ENCODE results near the gene MAPK8. TPM values are rescaled to one million over a fixed set of nuclear protein-coding genes. Genes with fewer than 3 reads are reported as not detected.
A peak's percentile ranks its signal among the peaks of the same experiment; 100 is the strongest.

The MAPK8 gene
- total and polyA plus RNA-seq, 2 of the 4 experiments (the other 2 are of a cell fraction) = 41.5 to 54.7 TPM

DNA sequence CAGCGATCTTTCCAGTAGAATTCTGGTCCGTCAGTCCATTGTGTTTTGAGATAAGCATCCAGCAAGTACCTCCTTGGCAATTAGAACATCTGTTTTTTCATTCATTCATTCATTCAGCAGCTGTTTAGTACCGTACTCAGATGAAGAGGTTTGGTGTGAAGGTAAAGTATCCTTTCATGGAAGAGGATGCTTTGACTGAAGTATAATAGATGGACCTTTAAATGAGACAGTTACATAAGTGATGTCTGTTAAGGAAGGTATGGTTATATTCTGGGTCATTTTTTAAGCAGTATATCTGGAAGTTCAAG lies 1.2 kb downstream of the MAPK8 start:
- Histone ChIP-seq H3K14ac (replicated peaks; ENCODE audit: low read depth, low read length) (peak overlapping the region; percentile 69), H4K20me1 (ENCODE audit: insufficient read depth, low read length) (peaks cover 37% of the 10 kb centered on the region), H3K23ac (ENCODE audit: low read depth, low read length) (peak overlapping the region; percentile 94), H2BK20ac (ENCODE audit: low read depth, low read length) (no peak overlapping the region), H3K9me1 (ENCODE audit: insufficient read depth, low read length) (0 out of 2 replicates have a peak, but pooled peaks cover 3% of the 10 kb centered on the region), H3K27ac (ENCODE audit: insufficient read depth, low read length) (no peak overlapping the region), H3K27me3 (ENCODE audit: control insufficient read depth, insufficient read depth, low read length) (peaks cover 7% of the 10 kb centered on the region), H2AK9ac (replicated peaks; ENCODE audit: low read depth, low read length, poor library complexity) (no peak overlapping the region), H4K5ac (ENCODE audit: low read depth, low read length) (no peak overlapping the region), H2BK120ac (ENCODE audit: low read depth, low read length) (peak overlapping the region; percentile 29; the same call in 1 of the 2 replicates), H2AFZ (replicated peaks; ENCODE audit: low read length, poor library complexity) (no peak overlapping the region), H3K9ac (ENCODE audit: low read depth, low read length) (peak overlapping the region; percentile 99; the same call in 1 of the 2 replicates), H2AK5ac (ENCODE audit: low read depth, low read length) (no peak overlapping the region), H3K36me3 (ENCODE audit: control insufficient read depth, insufficient read depth, low read length) (no peaks in the 10 kb centered on the region), H3K4ac (ENCODE audit: low read depth, low read length) (peak overlapping the region; percentile 3; the same call in 1 of the 2 replicates), H4K8ac (ENCODE audit: low read depth in 2 of 2, low read length in 2 of 2) (0 out of 4 replicates have a peak overlapping the region, but pooled peaks of 1 of the 2 experiments have one; percentile 24), H3K4me2 (ENCODE audit: low read depth, low read length) (peak overlapping the region; percentile 98), H3K56ac (ENCODE audit: extremely low read depth, insufficient read depth, low read length) (peak overlapping the region; percentile 66; the same call in 1 of the 2 replicates), H3K4me3 (ENCODE audit: insufficient read depth, low read depth, low read length) (peak overlapping the region; percentile 96), H4K91ac (ENCODE audit: insufficient read depth, low read depth, low read length) (no peak overlapping the region), H2BK5ac (ENCODE audit: low read depth, low read length, poor library complexity, severe bottlenecking) (peak overlapping the region; percentile 38), H3K9me3 (ENCODE audit: control insufficient read depth, insufficient read depth, low read length) (no peaks in the 10 kb centered on the region), H3K4me1 (ENCODE audit: control insufficient read depth, insufficient read depth, low read length) (peaks cover 11% of the 10 kb centered on the region), H2BK15ac (ENCODE audit: low read depth, low read length) (no peak overlapping the region), H3K18ac (ENCODE audit: low read depth, low read length) (no peak overlapping the region), H3K79me1 (ENCODE audit: low read depth in 1 of 2, low read length in 2 of 2) (peaks cover 10 to 46% of the 10 kb centered on the region in 2 experiments; a peak in 3 of 4 replicates)
- TF ChIP-seq MAZ (IDR thresholded peaks at IDR 0.05; ENCODE audit: borderline replicate concordance, low read depth, low read length) (no peak), POLR2A (IDR thresholded peaks at IDR 0.05; ENCODE audit: low read depth, low read length) (no peak), RCOR1 (IDR thresholded peaks at IDR 0.05; ENCODE audit: insufficient replicate concordance, low read length) (no peak), MXI1 (IDR thresholded peaks at IDR 0.05; ENCODE audit: borderline replicate concordance, low read depth, low read length) (no peak), RFX5 (IDR thresholded peaks at IDR 0.05; ENCODE audit: low read depth, low read length) (no peak), NFE2L2 (IDR thresholded peaks at IDR 0.05; ENCODE audit: low read depth, low read length) (no peak), CHD1 (IDR thresholded peaks at IDR 0.05; ENCODE audit: low read depth, low read length) (no peak)
- POLR2A ChIA-PET (ENCODE audit: unreplicated experiment) = interaction anchor here (0.5 kb wide), 1 partner anchor 504 kb away, joined by 3 read pairs; no protein-coding TSS in a partner anchor
- CTCF ChIA-PET = interaction anchor here (1.4 kb wide), 1 partner anchor 349 kb away, joined by 4 read pairs; no protein-coding TSS in a partner anchor
- dilution Hi-C loops (cut with HindIII; ENCODE audit: low sequenced_read_pairs, unreplicated experiment) (no loop called here), intact Hi-C loops (cut with micrococcal nuclease) (no loop called here), in situ Hi-C loops (cut with MboI; ENCODE audit: low sequenced_read_pairs) (no loop called here)
- ATAC-seq (ENCODE audit: low read depth) (no peak), DNase-seq (no peak)
- WGBS, 2 experiments (ENCODE audit: extremely low coverage in 2 of 2, insufficient read length in 1 of 2) = no CpG with 5 or more reads among the region's 3 CpGs
- no TSS peak for BruUV-seq (replicated peaks)

Data from IMR-90 (cell line).